Gastrocnemius medialis (tissue), 4 donors: ENCODE measurements around the gene CNNM4. TPM values are rescaled to one million over a fixed set of nuclear protein-coding genes. Genes with fewer than 3 reads are reported as not detected.

Experiments used
- ATAC-seq, 2 donors: fragments of 150-250 bp; one replicate each; pipeline ENCODE4 v1.9.1; 2016
- DNase-seq, 2 donors: peaks; one replicate each; pipeline ENCODE4 v3.0.0-alpha.2; 2019
- H3K27ac ChIP-seq, 4 donors: fragments of 200-600 bp; sonication (generic); 1 replicate in 1 of 4; 2 replicates in 3 of 4; pipeline ENCODE4 v1.5.1; 2016 to 2018; ENCODE audit warnings: mild to moderate bottlenecking in 2 of 4, moderate library complexity in 1 of 4
- H3K27me3 ChIP-seq, 3 donors: fragments of 200-600 bp; sonication (generic) in 2 of 3; 1 replicate in 1 of 3; 2 replicates in 2 of 3; pipeline versions ENCODE4 v1.5.1 to v1.6.0; 2016 to 2019; ENCODE audit warnings: mild to moderate bottlenecking in 1 of 3, moderate library complexity in 1 of 3
- H3K36me3 ChIP-seq, 2 donors: fragments of 200-600 bp; sonication (generic) in 1 of 2; one replicate each; pipeline ENCODE4 v1.5.1; 2017 to 2018
- H3K4me1 ChIP-seq, 2 donors: fragments of 200-600 bp; sonication (generic) in 1 of 2; one replicate each; pipeline ENCODE4 v1.5.1; 2016 to 2017; ENCODE audit warnings: mild to moderate bottlenecking in 2 of 2
- H3K4me3 ChIP-seq, 4 donors: fragments of 200-600 bp; sonication (generic) in 3 of 4; 1 replicate in 1 of 4; 2 replicates in 3 of 4; pipeline ENCODE4 v1.5.1; 2016 to 2019; ENCODE audit warnings: mild to moderate bottlenecking in 2 of 4
- H3K9me3 ChIP-seq, 3 donors: fragments of 200-600 bp; sonication (generic) in 2 of 3; 1 replicate in 1 of 3; 2 replicates in 2 of 3; pipeline ENCODE4 v1.5.1; 2016 to 2019
- POLR2A ChIP-seq, 2 donors: fragments of 450-650 bp; IDR thresholded peaks; one replicate each; pipeline ENCODE4 v1.6.1; 2017; ENCODE audit warnings: antibody characterized with exemption in 2 of 2, mild to moderate bottlenecking in 2 of 2, moderate library complexity in 2 of 2
- in situ Hi-C, 4 donors: fragments of 200-750 bp; cut with MboI; loops; one replicate each; pipeline versions ENCODE4 v1.15.0 to v1.8.0; 2017; ENCODE audit warnings: low sequenced_read_pairs in 4 of 4
- intact Hi-C: fragments of 100-400 bp; cut with DNase I; formaldehyde crosslinking; loops from one replicate; pipeline ENCODE4 v1.15.1; 2023; ENCODE audit warnings: low total_unique reads
- total RNA-seq, 4 donors: library from RNA; depleted of rRNA; stranded (reverse); fragments of >200 nt; gene quantifications; one replicate each; pipeline versions ENCODE4 v1.1.0 to v1.2.3, GENCODE V29; 2016
- TF ChIP-seq, protein P1 (sequence below), 5 experiments: fragments of 450-650 bp in 3 of 5; fragments of 200-600 bp in 2 of 5; sonication (generic) in 2 of 5; IDR thresholded peaks in 4 of 5; conservative IDR thresholded peaks in 1 of 5; 1 replicate in 4 of 5; 2 replicates in 1 of 5; pipeline ENCODE4 v1.5.1; 2016 to 2019; ENCODE audit warnings: antibody characterized with exemption in 5 of 5, mild to moderate bottlenecking in 3 of 5, moderate library complexity in 3 of 5

CNNM4 gene
- total RNA-seq, 4 donors from 2014 or later: 5.4 to 20.1 (median 9.1) TPM

DNA sequence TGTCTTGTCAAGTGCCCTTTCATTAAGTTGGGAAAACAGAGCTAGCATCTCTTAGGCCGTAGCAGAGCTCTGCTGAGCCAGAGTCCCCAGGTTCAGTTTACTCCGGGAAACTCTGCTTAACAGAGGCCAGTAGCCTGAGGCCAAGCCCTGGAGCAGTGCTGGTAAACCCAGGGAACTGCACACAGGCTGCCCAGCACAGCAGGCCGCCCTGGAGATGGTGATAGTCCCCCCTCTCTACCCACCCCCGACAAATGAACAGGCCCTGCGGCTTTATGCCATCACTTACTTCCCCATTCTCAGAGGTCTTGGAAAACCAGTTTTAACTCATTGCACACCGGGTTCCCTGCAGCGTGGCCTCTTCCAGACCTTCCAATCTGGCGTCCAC, 3.5 kb downstream of the CNNM4 start:
- Histone ChIP-seq H3K4me1 (peaks cover 41 to 42% of the 10 kb centered on the region in 2 donors), H3K9me3 (no peaks in the 10 kb centered on the region), H3K27me3 (no peaks in the 10 kb centered on the region), H3K36me3 (no peaks in the 10 kb centered on the region), H3K4me3 (peak overlapping the region in 2 of 4 donors; percentile 75 to 87), H3K27ac (peak overlapping the region; percentile 83 to 91 (median 88))
- ATAC-seq (no peak), DNase-seq (no peak)
- in situ Hi-C loops (no loop called here), intact Hi-C loops (loop anchor here (5.0 kb wide), 2 partner anchors 93 to 227 kb away; partner anchors contain the start of genes ANKRD39 and ARID5A)
- no peak for TF ChIP-seq POLR2A (IDR thresholded peaks at IDR 0.05)
- TF ChIP-seq, protein P1, sequence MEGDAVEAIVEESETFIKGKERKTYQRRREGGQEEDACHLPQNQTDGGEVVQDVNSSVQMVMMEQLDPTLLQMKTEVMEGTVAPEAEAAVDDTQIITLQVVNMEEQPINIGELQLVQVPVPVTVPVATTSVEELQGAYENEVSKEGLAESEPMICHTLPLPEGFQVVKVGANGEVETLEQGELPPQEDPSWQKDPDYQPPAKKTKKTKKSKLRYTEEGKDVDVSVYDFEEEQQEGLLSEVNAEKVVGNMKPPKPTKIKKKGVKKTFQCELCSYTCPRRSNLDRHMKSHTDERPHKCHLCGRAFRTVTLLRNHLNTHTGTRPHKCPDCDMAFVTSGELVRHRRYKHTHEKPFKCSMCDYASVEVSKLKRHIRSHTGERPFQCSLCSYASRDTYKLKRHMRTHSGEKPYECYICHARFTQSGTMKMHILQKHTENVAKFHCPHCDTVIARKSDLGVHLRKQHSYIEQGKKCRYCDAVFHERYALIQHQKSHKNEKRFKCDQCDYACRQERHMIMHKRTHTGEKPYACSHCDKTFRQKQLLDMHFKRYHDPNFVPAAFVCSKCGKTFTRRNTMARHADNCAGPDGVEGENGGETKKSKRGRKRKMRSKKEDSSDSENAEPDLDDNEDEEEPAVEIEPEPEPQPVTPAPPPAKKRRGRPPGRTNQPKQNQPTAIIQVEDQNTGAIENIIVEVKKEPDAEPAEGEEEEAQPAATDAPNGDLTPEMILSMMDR (IDR thresholded peaks at IDR 0.05 in 4 of 5, conservative IDR thresholded peaks at IDR 0.05 in 1 of 5): no peak

DNA sequence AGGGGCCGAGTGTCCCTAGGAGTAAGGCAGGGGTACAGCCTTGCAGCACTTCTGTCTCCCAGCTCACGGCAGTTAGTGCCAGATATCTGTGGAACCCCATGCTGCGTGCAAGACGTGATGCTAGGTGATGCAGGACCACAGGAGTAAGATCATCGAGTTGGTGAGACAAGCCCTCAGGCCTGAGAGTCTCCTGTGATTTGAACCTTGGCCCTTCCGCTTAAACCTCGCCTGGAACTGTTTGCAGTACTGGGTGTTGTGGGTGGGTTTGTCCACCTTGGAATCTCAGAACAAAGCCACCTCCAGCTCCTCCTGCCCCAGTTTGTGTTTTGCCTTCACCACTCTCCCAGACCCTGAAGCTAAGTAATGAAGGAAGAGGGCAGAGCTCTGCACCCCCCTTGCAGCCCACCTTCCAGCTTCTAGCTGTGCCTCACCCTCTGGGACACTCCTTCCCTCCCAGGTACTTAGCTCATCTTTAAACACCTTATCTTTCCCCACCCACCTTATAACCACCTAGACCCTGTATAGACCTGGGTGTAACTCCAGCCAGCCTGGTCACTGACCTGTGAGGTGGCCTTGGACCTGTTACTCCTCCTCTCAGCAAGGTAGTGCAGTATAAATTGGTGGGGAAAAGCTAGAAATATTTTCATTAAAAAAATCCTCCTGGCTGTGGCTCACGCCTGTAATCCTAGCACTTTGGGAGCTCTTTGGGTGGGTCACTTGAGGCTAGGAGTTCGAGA, 6.6 kb downstream of the CNNM4 start:
- intact Hi-C loops: no loop called here
- Histone ChIP-seq H3K27ac (peak overlapping the region in 1 of 4 donors; percentile 18), H3K9me3 (no peaks in the 10 kb centered on the region), H3K36me3 (no peaks in the 10 kb centered on the region), H3K27me3 (no peaks in the 10 kb centered on the region), H3K4me1 (peaks cover 44 to 45% of the 10 kb centered on the region in 2 donors), H3K4me3 (no peak overlapping the region)
- TF ChIP-seq POLR2A (IDR thresholded peaks at IDR 0.05): no peak
- TF ChIP-seq, protein P1 (IDR thresholded peaks at IDR 0.05 in 4 of 5, conservative IDR thresholded peaks at IDR 0.05 in 1 of 5): no peak
- in situ Hi-C loops: no loop called here
- ATAC-seq (no peak), DNase-seq (no peak)

GRCh38 chr2:96768083-96768561, 7.4 kb downstream of the CNNM4 start:
- ATAC-seq: no peak

DNA sequence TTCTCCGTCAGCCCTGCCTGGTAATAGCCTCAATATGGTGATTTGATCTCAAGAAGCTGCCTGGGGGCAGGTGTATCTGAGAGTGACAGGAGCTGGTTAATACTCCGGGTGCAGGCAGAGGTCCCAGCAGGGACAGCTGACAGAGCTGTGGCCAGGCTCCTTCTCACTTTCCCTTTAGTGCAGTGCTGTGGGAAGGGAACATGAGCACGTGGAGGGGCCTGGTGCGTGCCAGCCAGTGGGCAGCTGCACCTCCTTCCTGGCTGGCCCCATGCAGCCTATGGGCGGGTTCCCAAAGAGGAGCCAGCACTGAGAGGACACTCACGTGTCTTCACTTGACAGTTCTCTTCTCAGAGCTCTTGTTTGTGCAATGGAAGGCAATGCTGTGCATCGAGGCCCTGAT, 9.1 kb downstream of the CNNM4 start:
- ATAC-seq: peak; percentile 96 to 97
- Histone ChIP-seq H3K27ac (peak overlapping the region; percentile 89 to 95 (median 92)), H3K27me3 (no peaks in the 10 kb centered on the region), H3K4me1 (peaks cover 27 to 29% of the 10 kb centered on the region in 2 donors), H3K36me3 (no peaks in the 10 kb centered on the region), H3K4me3 (peak overlapping the region in 2 of 4 donors; percentile 17 to 18), H3K9me3 (no peaks in the 10 kb centered on the region)
- in situ Hi-C loops (no loop called here), intact Hi-C loops (loop anchor here (1.0 to 2.0 kb wide), 4 partner anchors 18 to 73 kb away; partner anchors contain the start of gene CNNM3)
- TF ChIP-seq POLR2A (IDR thresholded peaks at IDR 0.05): peak in 1 of 2 donors; percentile 51
- TF ChIP-seq, protein P1 (IDR thresholded peaks at IDR 0.05 in 4 of 5, conservative IDR thresholded peaks at IDR 0.05 in 1 of 5): peak in 1 of 5 experiments; percentile 17
- DNase-seq: peak; percentile 95 to 98

More at GRCh38 chr2:96768083-96768561, 7.4 kb downstream of the CNNM4 start:
- Histone ChIP-seq H3K4me1 (peaks cover 39 to 40% of the 10 kb centered on the region in 2 donors), H3K4me3 (no peak overlapping the region), H3K27ac (peak overlapping the region in 3 of 4 donors; percentile 18 to 90 (median 28)), H3K27me3 (no peaks in the 10 kb centered on the region), H3K36me3 (no peaks in the 10 kb centered on the region), H3K9me3 (no peaks in the 10 kb centered on the region)
- intact Hi-C loops (no loop called here), in situ Hi-C loops (no loop called here)
- no peak for TF ChIP-seq POLR2A (IDR thresholded peaks at IDR 0.05)
- TF ChIP-seq, protein P1 (IDR thresholded peaks at IDR 0.05 in 4 of 5, conservative IDR thresholded peaks at IDR 0.05 in 1 of 5): no peak
- no peak for DNase-seq
